Stimulated activated CD8-positive, alpha-beta memory T cell treated with anti-CD3 and anti-CD28 coated beads, Interleukin-4, amount 100 ng/mL, for 4 hours (primary cell): ENCODE results near the gene SYTL4.
"Not testable (repeated sequence)": the region's sequence is repeated elsewhere in the genome, so short reads cannot be mapped to it uniquely, and the experiment has no call there.

Source experiments
- DNase-seq, 2 donors: peaks; one replicate each; pipeline ENCODE4 v3.0.0-alpha.2; 2020; ENCODE audit warnings: low read depth in 2 of 2, low spot score in 1 of 2

Gene SYTL4

GRCh38 chrX:100731441-100732281, at the start of gene SYTL4:
Gene SYTL4, minus strand, starts transcription at chrX:100732121. Its CDS starts 30,084 bp downstream, at chrX:100702037.
- no peak for DNase-seq

DNA sequence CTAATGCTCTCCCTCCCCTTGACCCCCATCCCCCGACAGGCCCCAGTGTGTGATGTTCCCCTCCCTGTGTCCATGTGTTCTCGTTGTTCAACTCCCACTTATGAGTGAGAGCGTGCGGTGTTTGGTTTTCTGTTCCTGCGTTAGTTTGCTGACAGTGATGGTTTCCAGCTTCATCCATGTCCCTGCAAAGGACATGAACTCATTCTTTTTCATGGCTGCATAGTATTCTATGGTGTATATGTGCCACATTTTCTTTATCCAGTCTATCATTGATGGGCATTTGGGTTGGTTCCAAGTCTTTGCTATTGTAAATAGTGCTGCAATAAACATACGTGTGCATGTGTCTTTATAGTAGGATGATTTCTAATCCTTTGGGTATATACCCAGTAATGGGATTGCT, 37.5 kb upstream of the SYTL4 start:
- DNase-seq: not testable (repeated sequence)

DNA sequence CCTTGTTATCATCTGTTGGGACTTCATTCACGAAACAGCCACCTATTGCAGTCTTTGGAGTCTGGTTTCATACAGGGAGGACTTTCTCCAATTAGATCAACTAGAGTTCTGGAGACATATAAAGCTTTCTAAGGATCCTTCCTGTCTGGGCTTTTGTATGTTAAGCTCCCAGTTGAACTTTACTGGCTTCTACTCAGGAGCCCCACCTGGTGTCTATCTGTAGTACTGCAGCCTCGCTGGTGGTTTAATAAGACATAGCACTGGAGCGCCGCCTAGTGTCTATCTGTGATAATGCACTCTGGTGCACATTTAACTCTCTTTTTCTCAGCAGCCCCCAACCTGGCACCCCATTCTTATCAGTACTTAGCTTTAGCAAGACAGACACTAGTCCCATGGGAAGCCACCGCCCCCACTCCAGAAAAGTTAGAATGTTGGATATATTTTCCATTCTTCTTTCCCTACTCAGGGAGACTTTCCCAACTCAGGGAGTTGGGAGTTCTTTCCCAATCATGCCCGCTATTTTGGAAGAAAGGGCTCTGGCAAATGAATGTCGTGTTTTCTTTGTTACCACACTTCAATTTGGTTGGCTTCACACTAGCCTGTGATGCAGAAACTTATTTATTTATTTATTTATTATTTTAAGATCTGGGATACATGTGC, 36.9 kb upstream of the SYTL4 start:
- peak; percentile 63 to 87 for DNase-seq

- no peak for DNase-seq
Measured at GRCh38 chrX:100750883-100751282, 19.0 kb upstream of the SYTL4 start.

GRCh38 chrX:100748108-100748507, 16.2 kb upstream of the SYTL4 start:
- DNase-seq: no peak

GRCh38 chrX:100747703-100748102, 15.8 kb upstream of the SYTL4 start:
- no peak for DNase-seq

GRCh38 chrX:100747090-100747489, 15.2 kb upstream of the SYTL4 start:
- DNase-seq: no peak

- DNase-seq: no peak
Measured at GRCh38 chrX:100745806-100746537, 14.1 kb upstream of the SYTL4 start.

DNA sequence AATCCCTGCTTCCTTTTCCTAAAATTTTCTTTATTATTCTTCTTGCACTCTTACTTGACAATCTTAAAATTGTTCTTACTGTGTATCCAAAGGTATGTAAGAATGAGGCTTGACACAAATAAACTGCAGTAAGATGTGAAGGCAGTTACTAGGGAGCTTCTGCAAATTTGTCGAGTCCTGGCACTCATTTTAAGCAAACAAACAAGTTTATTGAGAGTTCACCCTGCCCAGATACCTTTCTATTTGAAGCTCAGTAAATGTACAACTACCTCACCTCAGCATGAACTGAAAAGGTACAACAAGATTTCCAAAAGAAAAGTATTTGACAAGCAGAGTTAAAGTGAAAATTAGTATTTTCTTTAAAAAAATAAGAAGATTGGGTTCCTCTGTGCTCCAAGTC, 13.3 kb upstream of the SYTL4 start:
- DNase-seq: no peak

GRCh38 chrX:100743009-100743607, 11.2 kb upstream of the SYTL4 start:
- DNase-seq: no peak

DNA sequence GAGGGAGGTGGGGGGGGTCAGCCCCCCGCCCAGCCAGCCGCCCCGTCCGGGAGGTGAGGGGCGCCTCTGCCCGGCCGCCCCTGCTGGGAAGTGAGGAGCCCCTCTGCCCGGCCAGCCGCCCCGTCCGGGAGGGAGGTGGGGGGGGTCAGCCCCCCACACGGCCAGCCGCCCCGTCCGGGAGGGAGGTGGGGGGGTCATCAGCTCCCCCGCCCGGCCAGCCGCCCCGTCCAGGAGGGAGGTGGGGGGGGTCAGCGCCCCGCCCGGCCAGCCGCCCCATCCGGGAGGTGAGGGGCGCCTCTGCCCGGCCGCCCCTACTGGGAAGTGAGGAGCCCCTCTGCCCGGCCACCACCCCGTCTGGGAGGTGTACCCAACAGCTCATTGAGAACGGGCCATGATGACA, 7.9 kb downstream of the SYTL4 start:
- DNase-seq: not testable (repeated sequence)

GRCh38 chrX:100721328-100721727, 10.6 kb downstream of the SYTL4 start:
- DNase-seq: no peak

DNA sequence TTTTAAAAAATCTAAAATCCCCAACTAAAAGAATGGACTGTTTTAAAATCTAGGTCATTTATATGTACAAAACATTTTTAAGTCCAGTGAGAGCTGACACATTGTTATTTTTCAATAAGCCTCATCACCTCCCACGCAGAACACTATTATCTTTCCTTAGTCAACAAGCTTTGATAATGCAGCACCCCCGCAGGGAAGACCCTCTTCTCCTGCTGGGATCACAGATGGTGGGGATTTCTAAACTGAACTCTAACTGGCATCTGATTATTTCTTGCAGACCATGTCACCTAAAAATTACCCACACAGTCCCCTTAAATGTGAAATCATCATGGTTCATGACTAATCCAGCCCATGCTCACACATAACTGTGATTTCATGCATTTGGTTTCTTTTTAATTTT, 11.6 kb downstream of the SYTL4 start:
- DNase-seq: no peak

DNA sequence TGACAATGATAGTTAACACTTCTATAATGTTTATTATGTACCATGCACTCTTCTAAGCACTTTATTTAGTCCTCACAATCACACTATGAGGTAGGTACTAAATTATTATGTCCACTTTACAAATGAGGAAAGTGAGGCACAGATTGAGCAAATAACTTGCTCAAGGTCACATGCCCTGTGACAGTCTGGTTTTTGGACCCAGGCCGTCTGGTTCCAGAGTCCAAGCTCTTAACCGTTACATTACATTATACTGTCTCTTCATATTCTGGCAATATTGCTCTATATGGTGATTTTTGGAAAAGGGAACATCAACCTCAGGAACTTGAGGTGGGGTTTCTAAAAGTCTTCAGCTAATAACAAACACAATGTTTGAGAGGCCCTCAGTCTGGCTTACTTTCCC, 12.8 kb downstream of the SYTL4 start:
- no peak for DNase-seq

GRCh38 chrX:100717363-100717762, 14.6 kb downstream of the SYTL4 start:
- no peak for DNase-seq

GRCh38 chrX:100710816-100711215, 21.1 kb downstream of the SYTL4 start:
- DNase-seq: no peak

GRCh38 chrX:100704581-100705203, 27.2 kb downstream of the SYTL4 start:
- DNase-seq: no peak

GRCh38 chrX:100700809-100701208, 31.1 kb downstream of the SYTL4 start:
- DNase-seq: no peak

DNA sequence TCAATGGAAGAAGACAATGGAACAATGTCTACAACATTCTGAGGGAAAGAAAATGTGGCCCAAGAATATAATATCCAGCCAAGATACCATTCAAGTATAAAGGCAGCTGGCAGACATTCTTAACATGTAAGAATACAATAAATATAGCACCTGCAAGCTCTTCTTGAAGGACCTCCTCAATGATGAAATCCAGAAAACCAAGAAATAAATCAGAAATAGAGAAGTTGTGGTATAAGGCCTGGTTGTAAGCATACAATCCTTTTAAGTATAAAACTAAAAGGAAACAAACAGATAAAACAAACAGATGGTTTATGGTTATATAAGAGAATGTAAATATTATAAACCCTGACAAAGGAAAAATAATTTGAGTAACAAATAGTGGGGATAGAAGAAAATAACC, 33.4 kb downstream of the SYTL4 start:
- DNase-seq: no peak

GRCh38 chrX:100696699-100697351, 35.1 kb downstream of the SYTL4 start:
- no peak for DNase-seq

- DNase-seq: no peak
Measured at GRCh38 chrX:100695991-100696390, 35.9 kb downstream of the SYTL4 start.
